Ovary (tissue), 9 donors: ENCODE measurements around the gene ARHGDIA. TPM values are rescaled to one million over a fixed set of nuclear protein-coding genes. Genes with fewer than 3 reads are reported as not detected.

Experiments used
- DNase-seq, 5 donors: peaks; one replicate each; pipeline ENCODE4 v3.0.0-alpha.2; 2019 to 2020
- H3K27ac ChIP-seq, 2 donors: fragments of 200-600 bp; one replicate each; pipeline versions ENCODE4 v1.5.1 to v1.8.0; 2019 to 2022
- H3K27me3 ChIP-seq: fragments of 200-600 bp; one replicate; pipeline ENCODE4 v1.8.0; 2022
- H3K36me3 ChIP-seq: fragments of 200-600 bp; sonication (generic); one replicate; pipeline ENCODE4 v1.5.1; 2019
- H3K4me1 ChIP-seq: one replicate; pipeline ENCODE4 v1.8.1; 2013; ENCODE audit warnings: mild to moderate bottlenecking, moderate library complexity; ENCODE audit not compliant: insufficient read depth
- H3K4me3 ChIP-seq: fragments of 200-600 bp; sonication (generic); one replicate; pipeline ENCODE4 v1.5.1; 2017
- H3K9me3 ChIP-seq, 2 donors: fragments of 200-600 bp in 1 of 2; sonication (generic) in 1 of 2; one replicate each; pipeline versions ENCODE4 v1.5.1 to v1.8.1; 2013 to 2019; ENCODE audit warnings: mild to moderate bottlenecking in 1 of 2, moderate library complexity in 1 of 2
- CTCF ChIP-seq, 3 donors: fragments of 450-650 bp in 2 of 3; fragments of 200-600 bp in 1 of 3; IDR thresholded peaks; one replicate each; pipeline versions ENCODE4 v1.5.1 to v1.8.0; 2016 to 2022; ENCODE audit warnings: antibody characterized with exemption in 3 of 3, mild to moderate bottlenecking in 1 of 3
- EP300 ChIP-seq: sonication (generic); formaldehyde crosslinking; IDR thresholded peaks from one replicate; pipeline ENCODE4 v1.6.1; 2017; ENCODE audit warnings: antibody characterized with exemption
- POLR2A ChIP-seq: fragments of 450-650 bp; IDR thresholded peaks from one replicate; pipeline ENCODE4 v1.6.1; 2017; ENCODE audit warnings: antibody characterized with exemption, mild to moderate bottlenecking, moderate library complexity
- WGBS, 3 donors: extraction: QIAGEN DNeasy Blood & Tissue Kit in 1 of 3; methylation state at CpG; one replicate each; pipeline versions ENCODE4 v1.1.5 to v1.1.7; 2013 to 2017; 5-methylcytosine and 5-hydroxymethylcytosine counted together
- intact Hi-C, 4 donors: fragments of 100-400 bp; cut with DNase I; formaldehyde crosslinking; loops; one replicate each; pipeline versions ENCODE4 v1.11.0 to v1.15.1; 2022 to 2023
- polyA plus RNA-seq, 2 donors: library from polyadenylated mRNA; stranded (reverse); fragments of 200-250 nt in 1 of 2; fragments of 350-450 nt in 1 of 2; fragmentation: Illumina TruSeq in 1 of 2; extraction: RNeasy Lipid Tissue Mini Kit (QIAGEN cat#74804) in 1 of 2; gene quantifications; one replicate each; pipeline ENCODE4 v1.2.3, GENCODE V29; 2013 to 2014
- total RNA-seq, 7 donors: library from RNA; depleted of rRNA in 2 of 7; stranded (reverse); fragments of >200 nt in 2 of 7; fragmentation: NEBNext Ultra II Directional in 3 of 7; extraction: Animal tissue kit (Norgen Biotek cat#: 25700) in 3 of 7; gene quantifications; one replicate each; pipeline versions ENCODE4 v1.1.0 to v1.2.4, GENCODE V29; 2016 to 2023
- donor health status: DM: no; HTN: no; CAD: no; lungs with moderate emphysema.
- donor health status: DM: no; HTN: no; CAD: no.
- donor health status: Bipolar disorder and iron deficiency.
- donor health status: DM: yes; HTN: yes; CAD: no.
- donor health status: DM: no; HTN: no; CAD: no.
- donor health status: DM: yes; HTN: yes; CAD: no.

Gene ARHGDIA
- total and polyA plus RNA-seq, 9 donors, result 52.0 to 455 (median 293) TPM

DNA sequence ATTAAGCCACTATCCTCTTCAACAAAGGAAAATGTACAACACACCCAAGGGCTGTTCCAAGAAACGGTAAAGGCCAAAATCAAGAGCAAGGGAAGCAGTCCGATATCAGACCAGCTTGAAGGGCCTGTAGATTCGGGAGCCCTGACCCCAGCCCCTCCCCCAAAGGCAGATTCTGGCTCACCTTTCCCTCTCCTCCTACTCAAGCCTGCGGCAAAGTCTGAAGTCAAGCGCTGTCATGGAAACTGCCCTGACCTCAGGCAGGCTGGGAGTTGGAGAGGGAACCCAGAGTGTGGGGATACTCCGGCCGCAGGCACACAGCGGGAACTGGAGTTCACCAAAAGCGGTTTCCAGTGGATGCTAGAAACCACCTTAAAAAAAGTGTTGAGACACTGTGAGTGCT lies 18.5 kb upstream of the ARHGDIA start:
- TF ChIP-seq CTCF (IDR thresholded peaks at IDR 0.05) (no peak), POLR2A (no peak)
- H3K27me3 ChIP-seq, result no peaks in the 10 kb centered on the region
- no peak overlapping the region for H3K27ac ChIP-seq
- H3K4me1 ChIP-seq, result peaks cover 11% of the 10 kb centered on the region
- 77 to 83% (median 82%) methylated on average over 9 of the region's 9 CpGs for WGBS, 3 donors
- H3K9me3 ChIP-seq, result no peaks in the 10 kb centered on the region
- H3K36me3 ChIP-seq, result no peaks in the 10 kb centered on the region
- no peak for DNase-seq
- intact Hi-C loops, result no loop called here
- H3K4me3 ChIP-seq, result no peak overlapping the region

DNA sequence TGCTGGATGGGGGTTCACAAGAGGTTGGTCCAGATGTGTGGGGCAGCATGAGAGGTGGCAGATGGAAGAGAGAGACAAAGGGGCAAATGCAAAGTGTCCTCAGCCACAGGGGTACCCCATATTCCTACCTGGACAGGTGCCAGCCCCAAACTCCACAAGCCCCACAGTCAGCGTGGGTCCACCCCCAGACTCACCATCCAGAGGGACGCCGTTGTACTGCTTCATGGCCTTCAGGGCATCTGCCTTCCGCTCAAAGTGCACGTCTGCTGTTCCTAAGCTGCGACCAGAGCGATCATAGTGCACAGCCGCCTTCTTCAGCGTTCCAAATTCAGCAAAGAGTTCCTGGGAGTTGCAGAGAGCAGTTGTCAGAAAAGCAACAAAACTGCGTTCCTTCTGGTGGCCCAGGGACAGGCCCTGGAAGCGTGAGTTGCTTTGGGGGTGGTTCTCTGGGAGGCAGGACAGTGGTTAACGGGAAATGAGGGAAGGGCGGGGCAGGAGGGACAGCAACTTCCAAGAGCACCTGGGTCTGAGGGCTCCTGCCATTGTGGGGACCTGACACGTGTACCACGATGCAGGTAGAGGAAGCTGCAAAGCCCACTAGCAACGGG lies 18.0 kb upstream of the ARHGDIA start:
- H3K27ac ChIP-seq, result no peak overlapping the region
- intact Hi-C loops, result no loop called here
- H3K4me3 ChIP-seq, result no peak overlapping the region
- H3K4me1 ChIP-seq, result peaks cover 11% of the 10 kb centered on the region
- TF ChIP-seq POLR2A, result no peak
- no peak for TF ChIP-seq EP300
- no peak for TF ChIP-seq CTCF (IDR thresholded peaks at IDR 0.05)
- H3K36me3 ChIP-seq, result no peaks in the 10 kb centered on the region
- no peaks in the 10 kb centered on the region for H3K27me3 ChIP-seq
- 84 to 90% (median 86%) methylated on average over 16 of the region's 16 CpGs for WGBS, 3 donors
- DNase-seq, result no peak
- H3K9me3 ChIP-seq, result no peaks in the 10 kb centered on the region

GRCh38 chr17:81888105-81888987 lies 17.2 kb upstream of the ARHGDIA start:
- WGBS, 3 donors, result 90 to 92% (median 92%) methylated on average over 44 of the region's 44 CpGs
- no peak for DNase-seq
- no peaks in the 10 kb centered on the region for H3K36me3 ChIP-seq
- TF ChIP-seq POLR2A, result no peak
- H3K27me3 ChIP-seq, result no peaks in the 10 kb centered on the region
- H3K4me1 ChIP-seq, result peaks cover 11% of the 10 kb centered on the region
- no peaks in the 10 kb centered on the region for H3K9me3 ChIP-seq
- no peak overlapping the region for H3K27ac ChIP-seq
- intact Hi-C loops, result no loop called here
- no peak overlapping the region for H3K4me3 ChIP-seq

DNA sequence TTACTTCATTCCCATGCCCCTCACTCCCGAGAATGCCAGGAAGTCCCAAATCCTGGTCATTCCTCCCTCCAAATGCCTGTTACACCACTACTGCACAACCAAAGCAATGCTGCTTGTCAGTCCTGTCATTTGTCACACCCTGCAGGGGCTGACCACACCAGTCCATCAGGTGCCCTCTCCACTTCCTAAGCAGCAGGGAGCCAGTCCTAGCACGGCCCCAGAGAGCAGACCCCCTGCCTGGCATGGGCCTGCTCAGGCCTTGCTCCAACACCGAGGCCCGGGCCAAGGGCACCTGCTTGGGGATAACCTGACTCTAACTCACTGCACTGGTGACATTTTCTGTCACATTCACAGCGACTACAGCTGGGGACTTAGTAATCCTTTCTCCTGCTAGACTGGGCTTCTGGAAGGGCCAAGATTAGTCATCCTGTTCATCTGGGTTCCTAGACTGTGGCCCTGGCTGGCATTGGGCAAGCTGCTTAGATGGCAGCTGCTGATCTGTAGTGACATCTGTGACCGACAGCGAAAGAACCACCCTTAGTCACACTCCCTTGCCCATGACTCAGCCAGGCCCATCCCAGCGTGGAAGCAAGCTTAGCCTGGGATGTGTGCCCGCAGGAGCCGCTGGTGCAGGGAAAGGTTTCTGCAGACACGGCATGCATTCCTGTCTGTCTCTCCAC lies 14.9 kb upstream of the ARHGDIA start:
- H3K4me3 ChIP-seq, result no peak overlapping the region
- TF ChIP-seq CTCF (IDR thresholded peaks at IDR 0.05) (no peak), POLR2A (no peak), EP300 (no peak)
- intact Hi-C loops, result no loop called here
- DNase-seq, result no peak
- H3K9me3 ChIP-seq, result no peaks in the 10 kb centered on the region
- H3K4me1 ChIP-seq, result peaks cover 6% of the 10 kb centered on the region
- 71 to 86% (median 85%) methylated on average over 11 of the region's 11 CpGs for WGBS, 3 donors
- no peaks in the 10 kb centered on the region for H3K36me3 ChIP-seq
- H3K27ac ChIP-seq, result no peak overlapping the region
- no peaks in the 10 kb centered on the region for H3K27me3 ChIP-seq
